ENCODE measurements around the gene SPACA6. TPM values are rescaled to one million over a fixed set of nuclear protein-coding genes. Genes with fewer than 3 reads are reported as not detected.

Gene SPACA6
- total RNA-seq, 4 donors from 2014 or later: 10.7 to 47.9 (median 34.0) TPM

- H3K4me1 ChIP-seq: peaks cover 0 to 33% (median 20%) of the 10 kb centered on the region in 4 donors
- H3K36me3 ChIP-seq: peaks cover 0 to 49% (median 0%) of the 10 kb centered on the region in 3 donors
- peak overlapping the region; percentile 91 to 97 (median 96) for H3K27ac ChIP-seq
- 5 to 9% methylated on average over 25 to 33 of the region's 74 CpGs for WGBS, 2 donors
- TF ChIP-seq CTCF (IDR thresholded peaks at IDR 0.05) (peak; percentile 32 to 74 (median 68)), POLR2A (IDR thresholded peaks at IDR 0.05) (peak; percentile 67 to 89), EP300 (IDR thresholded peaks at IDR 0.05) (peak; percentile 84 to 98)
- H3K27me3 ChIP-seq: no peaks in the 10 kb centered on the region
- peak; percentile 97 to 98 for DNase-seq (ENCODE audit: low spot score in 2 of 2)
- no peaks in the 10 kb centered on the region for H3K9me3 ChIP-seq
- H3K4me3 ChIP-seq: peak overlapping the region; percentile 61 to 94 (median 66)
These were observed 10.7 kb downstream of the SPACA6 start for GRCh38 chr19:51703575-51704515.

GRCh38 chr19:51704626-51705025, 11.5 kb downstream of the SPACA6 start:
- Histone ChIP-seq H3K27ac (peak overlapping the region; percentile 91 to 97 (median 96)), H3K4me1 (peaks cover 0 to 33% (median 20%) of the 10 kb centered on the region in 4 donors), H3K9me3 (no peaks in the 10 kb centered on the region), H3K27me3 (no peaks in the 10 kb centered on the region), H3K4me3 (peak overlapping the region; percentile 61 to 94 (median 66)), H3K36me3 (peaks cover 0 to 41% (median 0%) of the 10 kb centered on the region in 3 donors)
- no peak for TF ChIP-seq CTCF (IDR thresholded peaks at IDR 0.05)
- DNase-seq (ENCODE audit: low spot score in 2 of 2): no peak
- WGBS, 2 donors: 19 to 40% methylated on average over 4 of the region's 4 CpGs

GRCh38 chr19:51706296-51706695, 13.2 kb downstream of the SPACA6 start:
- Histone ChIP-seq H3K36me3 (peaks cover 0 to 28% (median 0%) of the 10 kb centered on the region in 3 donors), H3K27me3 (no peaks in the 10 kb centered on the region), H3K9me3 (no peaks in the 10 kb centered on the region), H3K27ac (no peak overlapping the region), H3K4me3 (no peak overlapping the region), H3K4me1 (peaks cover 0 to 33% (median 20%) of the 10 kb centered on the region in 4 donors)
- WGBS, 2 donors: 94 to 98% methylated on average over 4 of the region's 4 CpGs
- DNase-seq (ENCODE audit: low spot score in 2 of 2): no peak
- TF ChIP-seq CTCF (IDR thresholded peaks at IDR 0.05) (no peak), EP300 (IDR thresholded peaks at IDR 0.05) (no peak), POLR2A (IDR thresholded peaks at IDR 0.05) (no peak)

GRCh38 chr19:51706885-51707284, 13.8 kb downstream of the SPACA6 start:
- no peak overlapping the region for H3K27ac ChIP-seq
- H3K9me3 ChIP-seq: no peaks in the 10 kb centered on the region
- no peak for DNase-seq (ENCODE audit: low spot score in 2 of 2)
- H3K36me3 ChIP-seq: peaks cover 0 to 27% (median 0%) of the 10 kb centered on the region in 3 donors
- 96 to 97% methylated on average over 3 of the region's 3 CpGs for WGBS, 2 donors
- H3K4me3 ChIP-seq: no peak overlapping the region
- H3K27me3 ChIP-seq: no peaks in the 10 kb centered on the region
- H3K4me1 ChIP-seq: peaks cover 0 to 32% (median 20%) of the 10 kb centered on the region in 4 donors
- no peak for TF ChIP-seq POLR2A (IDR thresholded peaks at IDR 0.05)
- TF ChIP-seq CTCF (IDR thresholded peaks at IDR 0.05): no peak
- no peak for TF ChIP-seq EP300 (IDR thresholded peaks at IDR 0.05)

GRCh38 chr19:51708811-51709210, 15.7 kb downstream of the SPACA6 start:
- no peak overlapping the region for H3K4me3 ChIP-seq
- 86 to 90% methylated on average over 4 of the region's 4 CpGs for WGBS, 2 donors
- no peak overlapping the region for H3K27ac ChIP-seq
- no peak for DNase-seq (ENCODE audit: low spot score in 2 of 2)
- no peaks in the 10 kb centered on the region for H3K9me3 ChIP-seq
- H3K36me3 ChIP-seq: peaks cover 0 to 33% (median 0%) of the 10 kb centered on the region in 3 donors
- H3K4me1 ChIP-seq: peaks cover 0 to 14% (median 11%) of the 10 kb centered on the region in 4 donors
- H3K27me3 ChIP-seq: no peaks in the 10 kb centered on the region
- no peak for TF ChIP-seq CTCF (IDR thresholded peaks at IDR 0.05)
- no peak for TF ChIP-seq POLR2A (IDR thresholded peaks at IDR 0.05)
- TF ChIP-seq EP300 (IDR thresholded peaks at IDR 0.05): no peak
